Measurements from ENCODE around the gene ADISSP. TPM values are rescaled to one million over a fixed set of nuclear protein-coding genes. Genes with fewer than 3 reads are reported as not detected.
A peak's percentile ranks its signal among the peaks of the same experiment; 100 is the strongest.

The ADISSP gene
- total and polyA plus RNA-seq, 2 of the 13 experiments (the other 11 are each of a cell fraction or from before 2014, with no cell fraction given) = 38.3 to 90.6 TPM

- H3K4me1 ChIP-seq (ENCODE audit: insufficient read depth, low read length) = peaks cover 33% of the 10 kb centered on the region
- no peak overlapping the region for H3K27ac ChIP-seq (ENCODE audit: extremely low read length, insufficient read depth, low read length)
- no peaks in the 10 kb centered on the region for H4K20me1 ChIP-seq (ENCODE audit: insufficient read depth, low read length)
- no peak overlapping the region for H2AFZ ChIP-seq (ENCODE audit: low read length)
- intact Hi-C loops (cut with micrococcal nuclease; ENCODE audit: unreplicated experiment) = no loop called here
- no peak overlapping the region for H3K4me2 ChIP-seq (ENCODE audit: low read depth, low read length)
- in situ Hi-C loops (cut with HindIII; ENCODE audit: extremely low pct_ligation_motif_present, low pct_unique_long_range_greater_than_20kb) = no loop called here
- 0 out of 4 replicates have a peak, but pooled peaks of 1 of the 2 experiments have one; percentile 6 for TF ChIP-seq MAFK (conservative IDR thresholded peaks at IDR 0.05 in 1 of 2, IDR thresholded peaks at IDR 0.05 in 1 of 2; ENCODE audit: low read length in 2 of 2)
- TF ChIP-seq CHD2 (IDR thresholded peaks at IDR 0.05; ENCODE audit: low read depth, low read length) = no peak
- no peak for TF ChIP-seq ZSCAN22 (CRISPR knock-in tag; IDR thresholded peaks at IDR 0.05)
- no peak for TF ChIP-seq FOXA3 (CRISPR knock-in tag; IDR thresholded peaks at IDR 0.05)
- peak; percentile 46; the same call in 1 of the 2 replicates for TF ChIP-seq ZBTB33 (CRISPR knock-in tag; IDR thresholded peaks at IDR 0.05)
- no peak for TF ChIP-seq PTBP1 (IDR thresholded peaks at IDR 0.05; ENCODE audit: low read depth, low read length, poor library complexity, severe bottlenecking)
- no peak for TF ChIP-seq ZNF335 (CRISPR knock-in tag; IDR thresholded peaks at IDR 0.05)
- H3K36me3 ChIP-seq (replicated peaks in 1 of 2; ENCODE audit: control insufficient read depth in 1 of 2, insufficient read depth in 2 of 2, low read length in 2 of 2) = peaks cover 11 to 13% of the 10 kb centered on the region in 2 experiments; a peak in 4 of 5 replicates
- no peak for DNase-seq (ENCODE audit: low spot score)
- H3K27me3 ChIP-seq (ENCODE audit: control insufficient read depth in 1 of 2, insufficient read depth in 2 of 2, low read length in 2 of 2) = peaks cover 2 to 28% of the 10 kb centered on the region in 2 experiments; a peak in 4 of 5 replicates
- H3K79me2 ChIP-seq (ENCODE audit: insufficient read depth, low read length) = no peaks in the 10 kb centered on the region
- no peaks in the 10 kb centered on the region for H3K9me3 ChIP-seq (ENCODE audit: low read length)
- no peak overlapping the region for H3K4me3 ChIP-seq (replicated peaks in 1 of 3; ENCODE audit: insufficient read depth in 1 of 3, low read depth in 2 of 3, low read length in 3 of 3)
- ChIA-PET CTCF (ENCODE audit: low intra/inter-chr PET ratio, low total read pairs) (interaction anchor here (2.8 to 2.9 kb wide), 2 partner anchors 18 to 36 kb away, joined by 10 to 45 read pairs; partner anchors contain the start of gene ADISSP), POLR2A (interaction anchor here (2.8 kb wide), 1 partner anchor 16 kb away, joined by 11 read pairs; the partner anchor contains the start of gene ADISSP)
- WGBS (ENCODE audit: low lambda C conversion rate) = 98% methylated on average over 31 of the region's 31 CpGs
- FAIRE-seq = no peak
- BruUV-seq (replicated peaks) = no TSS peak
- H3K9ac ChIP-seq (ENCODE audit: insufficient read depth, low read depth, low read length) = no peak overlapping the region
- ATAC-seq = no peak
Measured at GRCh38 chr20:3751305-3751674, 16.3 kb downstream of the ADISSP start.

All from HepG2 (cell line).